Activated B cell treated with CpG ODN at 0.5 μM for 24 hours (primary cell): Measurements from ENCODE around the gene ADCY10. TPM values are rescaled to one million over a fixed set of nuclear protein-coding genes. Genes with fewer than 3 reads are reported as not detected.

Experiments used
- ATAC-seq: fragments of 200-7000 bp; cut with Tn5 transposase; one replicate; pipeline ENCODE4 v1.10.0; 2021; ENCODE audit warnings: low read depth, mild to moderate bottlenecking, moderate library complexity
- CTCF ChIA-PET: fragments of 350-600 bp; sonication (Branson Sonifier 250); formaldehyde crosslinking; loops from one replicate; lab custom pipeline; 2021; ENCODE audit warnings: antibody characterized with exemption; lab: Charles Lee
- POLR2A ChIA-PET: fragments of 350-600 bp; sonication (Branson Sonifier 250); formaldehyde crosslinking; loops from one replicate; lab custom pipeline; 2021; ENCODE audit warnings: antibody characterized with exemption; lab: Charles Lee
- DNase-seq: peaks from one replicate; pipeline ENCODE4 v3.0.0; 2022
- H3K27ac Mint-ChIP-seq: one replicate; pipeline ENCODE4 v1.8.0; 2020; ENCODE audit warnings: mixed read lengths
- H3K27me3 Mint-ChIP-seq: one replicate; pipeline ENCODE4 v1.8.0; 2021; ENCODE audit warnings: mixed read lengths
- H3K36me3 Mint-ChIP-seq: one replicate; pipeline ENCODE4 v1.8.0; 2021; ENCODE audit warnings: low read depth, mixed read lengths
- H3K4me1 Mint-ChIP-seq: one replicate; pipeline ENCODE4 v1.8.0; 2021; ENCODE audit warnings: mixed read lengths
- H3K4me3 Mint-ChIP-seq: one replicate; pipeline ENCODE4 v1.8.0; 2020; ENCODE audit warnings: mild to moderate bottlenecking, mixed read lengths
- H3K9me3 Mint-ChIP-seq: one replicate; pipeline ENCODE4 v1.8.0; 2020; ENCODE audit warnings: mixed read lengths
- intact Hi-C: fragments of 100-400 bp; cut with micrococcal nuclease; formaldehyde crosslinking; loops from one replicate; pipeline ENCODE4 v1.15.1; 2024
- total RNA-seq: library from RNA; stranded (reverse); gene quantifications from 2 replicates; pipeline ENCODE4 v1.2.3, GENCODE V29; 2022
- TF ChIP-seq, protein P1 (sequence below): fragments of 200-600 bp; IDR thresholded peaks from one replicate; pipeline ENCODE4 v1.8.0; 2022; ENCODE audit warnings: antibody characterized with exemption, mild to moderate bottlenecking

The ADCY10 gene
- total RNA-seq, 1 donor from 2014 or later = 0.20 TPM

- Mint-ChIP-seq H3K36me3 (peaks cover 10% of the 10 kb centered on the region), H3K27me3 (no peaks in the 10 kb centered on the region), H3K9me3 (no peaks in the 10 kb centered on the region), H3K4me1 (peaks cover 11% of the 10 kb centered on the region), H3K4me3 (no peak overlapping the region), H3K27ac (no peak overlapping the region)
- intact Hi-C loops = no loop called here
- DNase-seq (no peak), ATAC-seq (no peak)
- ChIA-PET CTCF (interaction anchor here (1.3 kb wide), 1 partner anchor 9 kb away, joined by 3 read pairs; the partner anchor contains the start of genes DCAF6 and MPC2), POLR2A (interaction anchor here (2.1 kb wide), 1 partner anchor 9 kb away, joined by 8 read pairs; the partner anchor contains the start of gene DCAF6)
- TF ChIP-seq, protein P1, sequence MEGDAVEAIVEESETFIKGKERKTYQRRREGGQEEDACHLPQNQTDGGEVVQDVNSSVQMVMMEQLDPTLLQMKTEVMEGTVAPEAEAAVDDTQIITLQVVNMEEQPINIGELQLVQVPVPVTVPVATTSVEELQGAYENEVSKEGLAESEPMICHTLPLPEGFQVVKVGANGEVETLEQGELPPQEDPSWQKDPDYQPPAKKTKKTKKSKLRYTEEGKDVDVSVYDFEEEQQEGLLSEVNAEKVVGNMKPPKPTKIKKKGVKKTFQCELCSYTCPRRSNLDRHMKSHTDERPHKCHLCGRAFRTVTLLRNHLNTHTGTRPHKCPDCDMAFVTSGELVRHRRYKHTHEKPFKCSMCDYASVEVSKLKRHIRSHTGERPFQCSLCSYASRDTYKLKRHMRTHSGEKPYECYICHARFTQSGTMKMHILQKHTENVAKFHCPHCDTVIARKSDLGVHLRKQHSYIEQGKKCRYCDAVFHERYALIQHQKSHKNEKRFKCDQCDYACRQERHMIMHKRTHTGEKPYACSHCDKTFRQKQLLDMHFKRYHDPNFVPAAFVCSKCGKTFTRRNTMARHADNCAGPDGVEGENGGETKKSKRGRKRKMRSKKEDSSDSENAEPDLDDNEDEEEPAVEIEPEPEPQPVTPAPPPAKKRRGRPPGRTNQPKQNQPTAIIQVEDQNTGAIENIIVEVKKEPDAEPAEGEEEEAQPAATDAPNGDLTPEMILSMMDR = no peak
These were observed 13.3 kb upstream of the ADCY10 start for GRCh38 chr1:167927046-167927754.

- ATAC-seq = no peak
- DNase-seq = no peak
- Mint-ChIP-seq H3K27ac (no peak overlapping the region), H3K4me1 (peaks cover 14% of the 10 kb centered on the region), H3K27me3 (no peaks in the 10 kb centered on the region), H3K4me3 (no peak overlapping the region), H3K36me3 (peaks cover 13% of the 10 kb centered on the region), H3K9me3 (no peaks in the 10 kb centered on the region)
- TF ChIP-seq, protein P1 = no peak
- CTCF ChIA-PET = no interaction called here
- POLR2A ChIA-PET = interaction anchor here (2.1 kb wide), 1 partner anchor 9 kb away, joined by 8 read pairs; the partner anchor contains the start of gene DCAF6
- intact Hi-C loops = no loop called here
These were observed 12.6 kb upstream of the ADCY10 start for GRCh38 chr1:167926486-167926997.

GRCh38 chr1:167924543-167925231 is 10.8 kb upstream of the ADCY10 start:
- TF ChIP-seq, protein P1 = no peak

DNA sequence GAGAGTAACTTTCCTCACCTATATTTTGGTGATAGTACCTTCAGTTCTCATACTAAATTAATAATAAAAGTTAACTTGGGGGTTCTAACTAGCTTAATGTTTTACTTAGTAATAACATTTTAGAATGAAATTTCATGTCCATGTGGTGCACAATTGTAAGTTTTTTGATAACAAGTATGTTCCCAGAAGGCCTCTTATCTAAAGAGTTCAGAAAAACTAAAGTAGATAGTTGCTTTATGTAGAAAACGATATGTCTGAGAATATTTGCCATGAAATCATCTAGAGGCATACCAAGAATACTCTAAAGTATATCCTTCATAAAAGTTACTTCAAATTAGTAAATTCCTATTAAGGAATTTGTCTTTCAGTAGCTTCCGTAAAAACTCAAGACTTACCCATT is 10.2 kb upstream of the ADCY10 start:
- Mint-ChIP-seq H3K4me1 (peaks cover 14% of the 10 kb centered on the region), H3K4me3 (no peak overlapping the region), H3K36me3 (peaks cover 21% of the 10 kb centered on the region), H3K27ac (no peak overlapping the region), H3K9me3 (no peaks in the 10 kb centered on the region), H3K27me3 (no peaks in the 10 kb centered on the region)
- POLR2A ChIA-PET = interaction anchor here (0.6 kb wide), 1 partner anchor 209 kb away, joined by 4 read pairs; no protein-coding TSS in a partner anchor
- DNase-seq (no peak), ATAC-seq (no peak)
- intact Hi-C loops = no loop called here
- TF ChIP-seq, protein P1 = no peak
- CTCF ChIA-PET = no interaction called here

More at GRCh38 chr1:167924543-167925231, 10.8 kb upstream of the ADCY10 start:
- ChIA-PET POLR2A (no interaction called here), CTCF (no interaction called here)
- Mint-ChIP-seq H3K4me3 (no peak overlapping the region), H3K4me1 (peaks cover 14% of the 10 kb centered on the region), H3K27me3 (no peaks in the 10 kb centered on the region), H3K27ac (no peak overlapping the region), H3K36me3 (peaks cover 20% of the 10 kb centered on the region), H3K9me3 (no peaks in the 10 kb centered on the region)
- ATAC-seq (no peak), DNase-seq (no peak)
- intact Hi-C loops = no loop called here
